Hepatocyte (in vitro differentiated cells): ENCODE data around the gene AP5B1.

Source experiments
- EZH2 ChIP-seq: fragments of 200-600 bp; sonication (generic); IDR thresholded peaks from 2 replicates; pipeline ENCODE4 v1.6.1; 2016; ENCODE audit warnings: antibody characterized with exemption, mild to moderate bottlenecking, borderline replicate concordance
- EZH2phosphoT487 ChIP-seq: fragments of 200-600 bp; sonication (generic); IDR thresholded peaks from one replicate; pipeline ENCODE4 v1.6.1; 2018; ENCODE audit warnings: antibody characterized with exemption, mild to moderate bottlenecking, low read depth, moderate library complexity; ENCODE audit not compliant: unreplicated experiment, severe bottlenecking
- TF ChIP-seq, protein P1 (sequence below): fragments of 200-600 bp; sonication (generic); IDR thresholded peaks from 2 replicates; pipeline ENCODE4 v1.5.1; 2016; ENCODE audit warnings: antibody characterized with exemption, mild to moderate bottlenecking; ENCODE audit not compliant: poor library complexity

DNA sequence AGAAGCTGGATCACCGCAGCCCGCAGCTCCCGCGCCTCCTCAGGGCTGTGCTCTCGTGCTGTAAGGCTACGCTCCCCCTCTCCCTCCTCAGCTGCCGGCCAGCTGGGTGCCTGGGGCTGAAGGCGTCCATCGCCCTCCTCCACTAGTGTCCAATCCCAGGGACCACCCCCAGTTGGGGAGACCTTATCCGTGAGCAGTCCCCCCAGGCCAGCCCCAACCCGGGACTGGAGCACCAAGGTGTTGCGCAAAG lies 1.2 kb downstream of the AP5B1 start:
- TF ChIP-seq, protein P1, sequence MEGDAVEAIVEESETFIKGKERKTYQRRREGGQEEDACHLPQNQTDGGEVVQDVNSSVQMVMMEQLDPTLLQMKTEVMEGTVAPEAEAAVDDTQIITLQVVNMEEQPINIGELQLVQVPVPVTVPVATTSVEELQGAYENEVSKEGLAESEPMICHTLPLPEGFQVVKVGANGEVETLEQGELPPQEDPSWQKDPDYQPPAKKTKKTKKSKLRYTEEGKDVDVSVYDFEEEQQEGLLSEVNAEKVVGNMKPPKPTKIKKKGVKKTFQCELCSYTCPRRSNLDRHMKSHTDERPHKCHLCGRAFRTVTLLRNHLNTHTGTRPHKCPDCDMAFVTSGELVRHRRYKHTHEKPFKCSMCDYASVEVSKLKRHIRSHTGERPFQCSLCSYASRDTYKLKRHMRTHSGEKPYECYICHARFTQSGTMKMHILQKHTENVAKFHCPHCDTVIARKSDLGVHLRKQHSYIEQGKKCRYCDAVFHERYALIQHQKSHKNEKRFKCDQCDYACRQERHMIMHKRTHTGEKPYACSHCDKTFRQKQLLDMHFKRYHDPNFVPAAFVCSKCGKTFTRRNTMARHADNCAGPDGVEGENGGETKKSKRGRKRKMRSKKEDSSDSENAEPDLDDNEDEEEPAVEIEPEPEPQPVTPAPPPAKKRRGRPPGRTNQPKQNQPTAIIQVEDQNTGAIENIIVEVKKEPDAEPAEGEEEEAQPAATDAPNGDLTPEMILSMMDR = no peak
- TF ChIP-seq EZH2phosphoT487 (no peak), EZH2 (no peak)
